NCI-H345 treated with DMSO at 0.1 percent for 48 hours (cell line): ENCODE data around the gene PKIG.

ENCODE experiments used
- DNase-seq: peaks from one replicate; lab custom pipeline; 2025; ENCODE audit not compliant: unreplicated experiment; lab: John Stamatoyannopoulos, UW

Gene PKIG

GRCh38 chr20:44616604-44616964 lies 34.2 kb downstream of the PKIG start:
- no peak for DNase-seq

- DNase-seq: no peak
Observed at GRCh38 chr20:44618318-44618731, 35.9 kb downstream of the PKIG start.

DNA sequence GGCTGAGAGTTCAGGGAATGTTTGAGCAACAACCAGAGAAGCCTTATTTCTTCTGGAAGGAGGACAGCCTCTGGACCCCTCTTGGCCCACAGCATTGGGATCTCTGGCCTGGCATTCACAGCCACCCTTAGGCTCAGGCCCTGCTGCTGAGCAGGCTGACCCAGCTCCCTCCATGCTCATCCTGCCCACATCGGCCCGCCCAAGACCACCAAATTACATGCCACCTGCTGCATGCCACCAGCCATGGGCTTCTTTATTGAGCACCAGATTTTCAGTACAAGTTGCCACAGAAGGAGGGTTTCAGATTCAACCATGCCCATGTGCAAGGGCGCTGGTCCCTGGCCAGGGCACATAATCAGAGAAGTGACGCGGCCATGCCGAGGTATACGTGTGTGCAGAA lies 36.9 kb downstream of the PKIG start:
- no peak for DNase-seq

DNA sequence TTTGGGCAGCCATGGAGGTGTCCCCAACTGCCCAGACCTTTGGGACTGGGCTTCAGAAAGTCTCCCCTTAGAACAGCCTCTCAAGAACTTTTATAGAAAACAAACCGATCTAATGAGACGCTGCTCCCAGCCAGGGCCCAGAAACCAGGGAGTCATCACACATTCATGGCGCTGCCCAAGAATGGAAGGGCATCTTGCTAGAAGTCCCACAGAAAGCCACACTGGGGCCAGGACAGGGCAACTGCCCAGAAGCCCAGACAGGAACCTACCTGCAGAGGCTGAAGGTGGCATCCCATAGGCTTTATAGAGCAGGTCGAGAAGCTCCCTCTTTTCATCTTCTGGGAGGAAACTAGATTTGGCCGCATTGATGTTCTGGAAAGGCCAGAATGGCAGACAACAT lies 37.7 kb downstream of the PKIG start:
- DNase-seq: no peak

DNA sequence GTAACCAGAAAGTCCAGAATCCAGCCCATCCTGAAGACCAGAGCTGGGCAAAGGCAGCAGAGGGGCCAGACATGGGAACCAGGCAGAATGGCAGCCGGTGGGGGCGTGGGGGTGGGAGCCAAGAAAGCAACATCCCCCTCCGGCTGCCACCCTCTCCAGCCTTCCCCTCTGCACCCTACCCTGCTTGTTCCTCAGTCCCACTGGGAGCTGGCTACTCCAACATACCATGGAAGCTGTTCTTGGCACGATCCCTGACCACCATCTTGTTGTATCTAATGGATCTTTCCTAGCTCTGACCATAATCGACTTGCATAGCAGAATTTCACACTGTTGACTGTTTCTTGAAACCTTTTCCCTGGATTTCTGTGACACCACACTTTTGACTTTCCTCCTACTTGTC lies 38.9 kb downstream of the PKIG start:
- DNase-seq: no peak

GRCh38 chr20:44621939-44622338 lies 39.6 kb downstream of the PKIG start:
- DNase-seq: no peak

DNA sequence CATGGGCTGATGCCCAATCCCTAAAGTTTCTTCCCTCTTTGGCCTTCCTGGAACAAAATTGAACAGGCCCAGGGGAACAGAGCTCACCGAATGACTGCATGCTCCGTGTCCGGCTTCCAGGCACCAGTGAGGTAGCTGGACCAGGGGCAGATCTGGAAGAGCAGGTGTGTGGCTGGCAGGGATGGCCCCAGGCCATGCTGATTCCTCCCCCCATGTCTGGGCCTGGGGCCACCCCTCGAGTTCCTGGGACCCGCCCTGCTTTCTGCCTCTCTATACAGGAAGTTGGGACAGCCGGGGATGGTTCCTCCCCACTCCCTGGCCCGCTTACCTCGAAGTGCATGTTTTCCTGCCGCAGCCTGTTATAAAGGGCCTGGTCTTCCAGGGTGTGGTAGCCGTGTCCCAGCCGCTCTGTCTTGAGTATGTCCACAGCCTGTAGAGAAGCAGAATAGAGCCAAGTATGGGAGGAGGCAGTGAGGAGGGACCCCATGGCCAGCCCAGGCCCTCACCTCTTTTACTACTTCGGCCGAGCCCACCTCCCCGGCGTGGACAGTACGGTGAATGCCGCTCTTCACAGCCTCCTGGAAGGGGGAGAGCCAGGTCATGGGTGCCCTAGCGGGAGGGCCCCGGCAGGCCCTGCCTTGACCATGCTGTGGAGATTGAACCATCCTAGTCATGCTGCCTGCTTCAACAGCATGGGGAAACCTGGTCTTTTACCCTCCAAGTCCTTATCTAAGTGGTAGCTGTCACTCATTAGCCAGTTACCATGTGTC lies 40.3 kb downstream of the PKIG start:
- no peak for DNase-seq

DNA sequence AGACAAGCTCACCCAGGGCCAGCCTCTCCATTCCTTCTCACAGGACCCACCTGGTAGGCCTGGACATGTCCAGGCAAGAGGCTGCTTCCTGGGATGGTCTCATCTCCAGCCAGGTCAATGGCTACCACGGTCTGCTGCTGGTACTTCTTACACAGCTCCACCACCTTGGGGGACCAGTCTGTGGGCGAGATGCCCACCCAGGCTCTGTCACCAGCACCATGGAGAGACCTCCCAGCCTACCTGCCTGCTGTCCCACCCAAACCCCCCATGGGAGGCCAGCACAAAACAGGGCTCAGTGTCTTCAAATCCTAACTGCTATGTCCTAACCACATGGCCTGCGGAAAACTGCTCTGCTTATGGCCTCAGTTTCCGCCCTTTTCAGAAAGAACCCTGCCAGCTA lies 41.8 kb downstream of the PKIG start:
- no peak for DNase-seq

DNA sequence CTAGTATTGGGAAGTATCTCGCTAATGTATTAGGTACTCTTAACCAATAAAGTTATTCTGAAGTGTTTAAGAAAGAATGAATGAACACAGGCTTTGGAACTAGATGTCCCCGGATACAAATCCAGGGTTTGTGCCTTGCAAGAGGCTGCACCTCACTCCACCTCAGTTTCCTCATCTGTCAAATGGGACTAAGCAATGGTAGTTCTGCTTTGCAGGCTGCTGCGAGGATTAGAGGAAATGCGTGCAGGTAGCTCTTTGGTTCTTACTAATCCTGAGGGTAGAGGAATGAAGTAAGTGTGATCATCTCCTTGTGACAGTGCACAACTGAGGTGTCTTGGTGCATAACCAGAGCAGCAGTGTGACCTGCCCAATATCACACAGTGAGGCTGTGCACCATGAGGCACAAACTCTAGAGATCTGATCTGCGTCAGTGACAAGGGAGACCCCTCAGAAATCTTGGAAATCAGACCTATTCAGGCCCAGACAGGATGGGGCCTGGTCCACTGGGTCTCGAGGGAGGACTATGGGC lies 42.4 kb downstream of the PKIG start:
- DNase-seq: no peak

- no peak for DNase-seq
Observed at GRCh38 chr20:44625361-44625760, 43.0 kb downstream of the PKIG start.

DNA sequence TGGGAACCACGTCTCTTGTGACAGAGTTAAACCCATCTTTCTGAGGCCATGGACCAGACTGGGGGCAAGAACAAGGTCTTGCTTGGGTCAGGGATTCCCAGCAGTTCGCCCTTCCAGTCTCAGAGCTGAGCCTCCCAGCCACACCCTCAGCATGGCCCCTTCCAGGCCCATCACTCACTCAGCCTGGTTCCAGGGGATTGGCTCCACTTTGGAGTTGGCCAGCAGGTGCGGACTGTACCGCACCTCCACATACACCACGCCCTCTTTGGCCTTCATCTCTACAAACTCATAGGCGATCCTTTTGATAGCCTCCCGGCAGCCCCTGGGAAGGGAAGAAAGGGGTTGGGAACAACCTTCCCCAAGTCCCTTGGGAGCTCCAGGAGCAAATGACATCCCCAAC lies 43.9 kb downstream of the PKIG start:
- no peak for DNase-seq

DNA sequence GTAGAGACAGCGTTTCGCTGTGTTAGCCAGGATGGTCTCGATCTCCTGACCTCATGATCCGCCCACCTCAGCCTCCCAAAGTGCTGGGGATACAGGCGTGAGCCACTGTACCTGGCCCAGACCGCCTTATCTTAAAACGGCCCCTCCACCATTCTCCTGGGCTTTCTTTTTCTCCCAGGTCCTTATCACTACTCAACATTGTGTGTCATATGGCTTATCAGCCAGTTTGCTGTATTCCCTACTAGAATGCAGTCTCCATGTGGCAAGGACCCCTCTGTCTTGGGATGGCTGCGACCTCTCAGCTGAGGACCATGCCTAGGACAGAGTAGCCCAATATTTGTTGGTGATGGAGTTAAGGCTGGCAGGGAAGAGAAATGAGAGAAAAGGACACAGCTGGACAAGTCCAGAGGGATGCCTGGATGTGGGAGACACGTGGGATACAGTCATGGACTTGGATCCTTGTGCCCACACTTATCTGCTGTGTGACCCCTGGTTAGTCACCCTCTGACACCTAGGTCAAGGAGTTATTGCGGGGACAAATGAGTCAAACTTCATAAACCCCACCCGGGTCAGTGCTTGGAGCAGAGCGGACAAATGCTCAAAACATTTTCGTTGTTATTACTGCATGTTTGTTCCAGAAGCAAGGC lies 45.1 kb downstream of the PKIG start:
- no peak for DNase-seq

- no peak for DNase-seq
Observed at GRCh38 chr20:44629017-44629385, 46.6 kb downstream of the PKIG start.

GRCh38 chr20:44629542-44629941 lies 47.2 kb downstream of the PKIG start:
- DNase-seq: no peak

GRCh38 chr20:44630297-44630696 lies 47.9 kb downstream of the PKIG start:
- no peak for DNase-seq

DNA sequence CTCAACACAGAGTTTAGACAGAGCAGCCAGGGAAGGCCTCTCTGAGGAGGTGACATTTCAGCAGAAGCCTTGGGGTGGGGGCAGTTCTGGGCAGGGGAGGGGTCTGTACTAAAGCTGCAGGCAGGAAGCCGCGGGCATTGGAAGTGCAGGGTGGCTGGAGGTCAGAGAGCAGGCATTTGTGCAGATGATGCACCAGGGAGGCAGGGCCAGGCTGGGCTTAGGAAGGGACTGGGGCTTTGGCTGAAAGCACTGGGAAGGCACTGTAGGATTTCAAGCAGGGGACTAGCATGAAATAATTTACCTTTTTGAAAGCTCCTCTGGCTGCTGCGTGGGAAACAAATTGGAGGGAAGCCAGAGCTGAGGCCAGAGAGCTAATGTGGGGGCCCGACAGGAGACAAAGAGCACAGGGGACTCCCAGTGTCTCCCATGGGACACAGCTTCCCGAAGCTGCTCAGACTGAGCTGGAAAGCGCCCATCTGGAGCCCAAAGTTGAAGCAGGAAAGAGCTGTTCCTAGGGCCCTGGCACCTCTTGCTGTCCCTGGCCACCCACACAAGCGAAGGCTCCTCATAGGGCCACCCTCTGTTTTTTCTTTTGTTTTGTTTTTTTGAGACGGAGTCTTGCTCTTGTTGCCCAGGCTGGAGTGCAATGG lies 49.8 kb downstream of the PKIG start:
- DNase-seq: no peak

GRCh38 chr20:44633187-44633810 lies 50.9 kb downstream of the PKIG start:
- no peak for DNase-seq

- no peak for DNase-seq
Observed at GRCh38 chr20:44633872-44634600, 51.7 kb downstream of the PKIG start.

GRCh38 chr20:44635877-44636276 lies 53.5 kb downstream of the PKIG start:
- no peak for DNase-seq

GRCh38 chr20:44637042-44637441 lies 54.7 kb downstream of the PKIG start:
- no peak for DNase-seq
